Measurements from ENCODE around the gene BSX. TPM values are rescaled to one million over a fixed set of nuclear protein-coding genes. Genes with fewer than 3 reads are reported as not detected.

BSX gene
- total RNA-seq (not detected), polyA plus RNA-seq (not detected), total RNA-seq (0 reads per million in 6 experiments)

GRCh38 chr11:122981388-122982264 is at the start of gene BSX:
TSS of gene BSX (minus strand) at chr11:122981834. CDS start at chr11:122981671, 163 bp downstream.
- H3K36me3 Mint-ChIP-seq = peaks cover 0 to 15% (median 6%) of the 10 kb centered on the region in 3 donors
- POLR2A ChIA-PET = interaction anchor here (0.6 kb wide), 1 partner anchor 1797 kb away, joined by 3 read pairs; no protein-coding TSS in a partner anchor
- H3K27ac Mint-ChIP-seq = peak within 1 kb of the TSS in 1 of 10 donors; percentile 18
- peaks cover 0 to 12% (median 0%) of the 10 kb centered on the region in 9 donors for H3K9me3 Mint-ChIP-seq
- ATAC-seq (peak; percentile 52 to 66), DNase-seq (peak; percentile 29 to 74 (median 48))
- H3K4me1 Mint-ChIP-seq = peaks cover 20 to 62% (median 43%) of the 10 kb centered on the region in 4 donors
- peak within 1 kb of the TSS in 6 of 10 donors; percentile 4 to 83 (median 37) for H3K4me3 Mint-ChIP-seq
- peaks cover 59 to 89% (median 84%) of the 10 kb centered on the region in 5 donors for H3K27me3 Mint-ChIP-seq

- H3K36me3 Mint-ChIP-seq = no peaks in the 10 kb centered on the region
- no peak overlapping the region for H3K4me3 Mint-ChIP-seq
- no peak for ATAC-seq
- H3K9me3 Mint-ChIP-seq = no peaks in the 10 kb centered on the region
- H3K4me1 Mint-ChIP-seq = no peaks in the 10 kb centered on the region
- DNase-seq = no peak
- peaks cover 0 to 1% (median 0%) of the 10 kb centered on the region in 5 donors for H3K27me3 Mint-ChIP-seq
- no peak overlapping the region for H3K27ac Mint-ChIP-seq
- POLR2A ChIA-PET = no interaction called here
These were observed 48.9 kb upstream of the BSX start for GRCh38 chr11:123030517-123030916.

GRCh38 chr11:123020968-123021367 is 39.3 kb upstream of the BSX start:
- Mint-ChIP-seq H3K9me3 (no peaks in the 10 kb centered on the region), H3K27me3 (peaks cover 1 to 9% (median 3%) of the 10 kb centered on the region in 5 donors), H3K36me3 (no peaks in the 10 kb centered on the region), H3K4me1 (peaks cover 4 to 13% (median 8%) of the 10 kb centered on the region in 4 donors), H3K27ac (no peak overlapping the region), H3K4me3 (no peak overlapping the region)
- POLR2A ChIA-PET = interaction anchor here (0.6 to 0.8 kb wide), 2 partner anchors 170 to 440 kb away, joined by 4 read pairs; no protein-coding TSS in a partner anchor
- ATAC-seq = peak; percentile 71 to 81
- DNase-seq = peak in 5 of 10 donors; percentile 10 to 57 (median 28)

- DNase-seq (no peak), ATAC-seq (no peak)
- no peak overlapping the region for H3K27ac Mint-ChIP-seq
- H3K4me1 Mint-ChIP-seq = peaks cover 4 to 13% (median 8%) of the 10 kb centered on the region in 4 donors
- no peaks in the 10 kb centered on the region for H3K36me3 Mint-ChIP-seq
- POLR2A ChIA-PET = no interaction called here
- H3K9me3 Mint-ChIP-seq = no peaks in the 10 kb centered on the region
- no peak overlapping the region for H3K4me3 Mint-ChIP-seq
- H3K27me3 Mint-ChIP-seq = peaks cover 3 to 9% (median 5%) of the 10 kb centered on the region in 5 donors
These were observed 37.1 kb upstream of the BSX start for GRCh38 chr11:123018702-123019101.

- POLR2A ChIA-PET = no interaction called here
- Mint-ChIP-seq H3K27me3 (peaks cover 0 to 7% (median 3%) of the 10 kb centered on the region in 5 donors), H3K36me3 (no peaks in the 10 kb centered on the region), H3K27ac (no peak overlapping the region), H3K4me3 (no peak overlapping the region), H3K4me1 (no peaks in the 10 kb centered on the region), H3K9me3 (no peaks in the 10 kb centered on the region)
- ATAC-seq (no peak), DNase-seq (no peak)
These were observed 29.9 kb upstream of the BSX start for GRCh38 chr11:123011510-123011909.

- H3K9me3 Mint-ChIP-seq = no peaks in the 10 kb centered on the region
- H3K4me1 Mint-ChIP-seq = no peaks in the 10 kb centered on the region
- H3K4me3 Mint-ChIP-seq = no peak overlapping the region
- POLR2A ChIA-PET = no interaction called here
- H3K27me3 Mint-ChIP-seq = peaks cover 0 to 6% (median under 1%) of the 10 kb centered on the region in 5 donors
- ATAC-seq (no peak), DNase-seq (no peak)
- no peak overlapping the region for H3K27ac Mint-ChIP-seq
- H3K36me3 Mint-ChIP-seq = no peaks in the 10 kb centered on the region
These were observed 25.4 kb upstream of the BSX start for GRCh38 chr11:123006860-123007542.

- Mint-ChIP-seq H3K9me3 (no peaks in the 10 kb centered on the region), H3K4me3 (no peak overlapping the region), H3K36me3 (no peaks in the 10 kb centered on the region), H3K27ac (no peak overlapping the region), H3K27me3 (peaks cover 7 to 34% (median 18%) of the 10 kb centered on the region in 5 donors), H3K4me1 (no peaks in the 10 kb centered on the region)
- POLR2A ChIA-PET = no interaction called here
- DNase-seq (no peak), ATAC-seq (no peak)
These were observed 19.1 kb upstream of the BSX start for GRCh38 chr11:123000721-123001120.

- Mint-ChIP-seq H3K27ac (no peak overlapping the region), H3K27me3 (peaks cover 10 to 53% (median 23%) of the 10 kb centered on the region in 5 donors), H3K36me3 (no peaks in the 10 kb centered on the region), H3K9me3 (no peaks in the 10 kb centered on the region), H3K4me1 (no peaks in the 10 kb centered on the region), H3K4me3 (no peak overlapping the region)
- POLR2A ChIA-PET = interaction anchor here (0.6 kb wide), 1 partner anchor 53 kb away, joined by 3 read pairs; no protein-coding TSS in a partner anchor
- ATAC-seq = no peak
- no peak for DNase-seq
These were observed 17.2 kb upstream of the BSX start for GRCh38 chr11:122998727-122999366.

GRCh38 chr11:122995526-122995925 is 13.9 kb upstream of the BSX start:
- ATAC-seq (no peak), DNase-seq (no peak)
- peaks cover 0 to 5% (median 2%) of the 10 kb centered on the region in 3 donors for H3K36me3 Mint-ChIP-seq
- peaks cover 23 to 57% (median 31%) of the 10 kb centered on the region in 5 donors for H3K27me3 Mint-ChIP-seq
- no peaks in the 10 kb centered on the region for H3K4me1 Mint-ChIP-seq
- POLR2A ChIA-PET = no interaction called here
- H3K27ac Mint-ChIP-seq = no peak overlapping the region
- H3K4me3 Mint-ChIP-seq = no peak overlapping the region
- peaks cover 0 to 1% (median 0%) of the 10 kb centered on the region in 9 donors for H3K9me3 Mint-ChIP-seq

GRCh38 chr11:122984186-122985011 is 2.8 kb upstream of the BSX start:
- peaks cover 12 to 40% (median 24%) of the 10 kb centered on the region in 4 donors for H3K4me1 Mint-ChIP-seq
- POLR2A ChIA-PET = interaction anchor here (1.0 kb wide), 1 partner anchor 146 kb away, joined by 3 read pairs; the partner anchor contains the start of gene CRTAM
- ATAC-seq = peak; percentile 54 to 58
- peaks cover 51 to 77% (median 64%) of the 10 kb centered on the region in 5 donors for H3K27me3 Mint-ChIP-seq
- H3K27ac Mint-ChIP-seq = no peak overlapping the region
- peaks cover 0 to 9% (median 0%) of the 10 kb centered on the region in 3 donors for H3K36me3 Mint-ChIP-seq
- H3K9me3 Mint-ChIP-seq = peaks cover 0 to 7% (median 0%) of the 10 kb centered on the region in 9 donors
- peak overlapping the region; percentile 82 to 91 (median 89) for H3K4me3 Mint-ChIP-seq
- DNase-seq = peak in 3 of 10 donors; percentile 9 to 26 (median 12)

GRCh38 chr11:122983438-122984185 is 2.0 kb upstream of the BSX start:
- ATAC-seq (no peak), DNase-seq (no peak)
- Mint-ChIP-seq H3K9me3 (peaks cover 0 to 7% (median 0%) of the 10 kb centered on the region in 9 donors), H3K27ac (peak overlapping the region in 1 of 10 donors; percentile 53), H3K4me3 (peak overlapping the region; percentile 71 to 91 (median 87)), H3K4me1 (peaks cover 12 to 45% (median 29%) of the 10 kb centered on the region in 4 donors), H3K36me3 (peaks cover 0 to 9% (median 0%) of the 10 kb centered on the region in 3 donors), H3K27me3 (peaks cover 51 to 80% (median 71%) of the 10 kb centered on the region in 5 donors)
- POLR2A ChIA-PET = interaction anchor here (1.0 kb wide), 1 partner anchor 145 kb away, joined by 3 read pairs; the partner anchor contains the start of gene CRTAM

Measured in naive thymus-derived CD8-positive, alpha-beta T cell (primary cell).